ENCODE results near the gene ROPN1L.

The ROPN1L gene

DNA sequence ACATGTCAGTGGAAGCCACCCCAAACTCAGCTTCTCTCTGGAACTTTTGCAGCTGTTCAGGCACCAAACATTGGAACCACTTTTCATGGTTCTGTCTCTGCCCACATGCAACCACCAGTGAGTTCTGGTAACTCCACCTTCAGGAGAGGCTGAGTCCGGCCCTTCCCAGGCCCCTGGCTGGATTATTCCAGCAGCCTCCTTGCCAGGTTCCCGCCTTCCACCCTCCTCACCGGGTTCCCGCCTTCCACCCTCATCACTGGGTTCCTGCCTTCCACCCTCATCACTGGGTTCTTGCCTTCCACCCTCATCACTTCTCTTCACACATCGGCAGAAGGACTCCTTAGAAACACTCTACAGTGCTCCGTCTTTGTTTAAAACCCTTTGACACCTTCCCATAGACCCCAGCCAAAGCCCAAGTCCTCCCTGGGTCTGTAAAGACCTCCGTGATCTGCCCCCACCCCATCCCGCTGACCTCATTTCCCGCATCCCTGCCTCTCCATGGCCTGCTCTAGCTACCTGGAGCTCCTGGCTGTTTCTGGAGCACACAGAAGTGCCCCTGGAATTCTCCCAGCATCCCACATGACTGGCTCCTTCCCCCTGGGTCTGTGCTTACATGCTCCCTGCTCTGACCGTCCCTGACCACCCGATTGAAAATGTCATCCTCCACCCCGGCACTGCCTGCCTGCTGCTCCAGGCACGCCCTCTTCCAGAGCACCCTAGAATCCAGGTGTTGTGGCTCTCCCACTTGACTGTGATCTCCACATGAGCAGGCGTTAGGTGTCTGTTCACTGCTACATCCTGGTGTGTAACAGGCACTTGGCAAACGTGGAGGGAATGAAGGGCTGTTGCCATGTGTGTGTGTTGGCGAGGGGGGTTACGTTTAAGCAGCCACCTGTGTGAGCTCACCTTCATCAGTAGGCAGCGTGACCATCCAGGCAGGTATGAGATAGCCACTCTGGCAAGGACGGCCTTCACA lies 17.7 kb downstream of the ROPN1L start:
- DNase-seq = no peak

DNA sequence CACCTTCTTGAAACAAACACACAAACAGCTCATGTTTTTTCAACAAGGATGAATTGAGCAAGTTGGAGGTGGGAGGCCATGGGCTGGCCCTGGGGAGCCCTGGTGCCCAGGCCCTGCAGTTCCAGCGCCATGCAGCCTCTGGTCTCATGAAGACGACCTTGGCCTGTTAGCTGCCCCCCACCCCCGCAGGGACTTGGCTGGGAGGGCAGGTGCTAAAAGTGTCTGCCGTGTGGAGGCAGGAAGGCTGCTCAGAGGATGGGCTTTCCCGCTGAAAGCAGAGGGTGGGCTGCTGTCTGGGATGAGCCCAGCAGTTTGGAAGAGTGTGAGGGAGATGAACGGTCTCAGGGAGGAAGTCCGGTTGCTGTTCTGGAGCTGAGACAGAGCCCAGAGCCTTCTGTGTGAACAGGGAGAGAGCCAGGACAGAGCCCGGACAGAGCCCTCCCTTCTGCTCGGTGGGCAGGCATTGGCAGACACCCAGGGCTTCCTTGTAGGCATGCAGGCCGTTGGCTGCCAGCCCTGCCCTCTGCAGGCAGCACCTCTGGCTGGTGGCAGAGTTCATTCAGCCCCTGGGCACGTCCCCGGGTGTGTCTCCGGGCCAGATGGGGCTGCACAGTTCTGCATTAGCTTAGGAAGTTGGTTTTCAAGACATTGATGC lies 18.7 kb downstream of the ROPN1L start:
- DNase-seq = no peak

DNA sequence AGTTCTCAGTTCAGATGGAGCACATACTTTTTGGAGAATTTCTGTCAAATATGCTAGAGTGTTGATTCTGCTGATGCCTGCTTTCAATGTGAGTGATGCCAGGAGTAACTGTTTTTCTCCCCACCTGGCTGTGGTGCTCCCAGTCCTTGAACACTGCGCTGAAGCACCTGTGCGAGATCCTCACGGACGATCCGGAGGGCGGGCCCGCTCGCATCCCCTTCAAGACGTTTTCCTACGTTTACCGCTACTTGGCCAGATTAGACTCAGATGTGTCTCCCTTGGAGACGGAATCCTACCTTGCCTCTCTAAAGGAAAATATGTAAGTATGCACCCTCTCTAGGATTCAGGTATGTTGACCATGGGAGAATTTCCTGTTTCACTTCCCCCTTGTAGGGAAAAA lies 19.4 kb downstream of the ROPN1L start:
- DNase-seq = no peak

DNA sequence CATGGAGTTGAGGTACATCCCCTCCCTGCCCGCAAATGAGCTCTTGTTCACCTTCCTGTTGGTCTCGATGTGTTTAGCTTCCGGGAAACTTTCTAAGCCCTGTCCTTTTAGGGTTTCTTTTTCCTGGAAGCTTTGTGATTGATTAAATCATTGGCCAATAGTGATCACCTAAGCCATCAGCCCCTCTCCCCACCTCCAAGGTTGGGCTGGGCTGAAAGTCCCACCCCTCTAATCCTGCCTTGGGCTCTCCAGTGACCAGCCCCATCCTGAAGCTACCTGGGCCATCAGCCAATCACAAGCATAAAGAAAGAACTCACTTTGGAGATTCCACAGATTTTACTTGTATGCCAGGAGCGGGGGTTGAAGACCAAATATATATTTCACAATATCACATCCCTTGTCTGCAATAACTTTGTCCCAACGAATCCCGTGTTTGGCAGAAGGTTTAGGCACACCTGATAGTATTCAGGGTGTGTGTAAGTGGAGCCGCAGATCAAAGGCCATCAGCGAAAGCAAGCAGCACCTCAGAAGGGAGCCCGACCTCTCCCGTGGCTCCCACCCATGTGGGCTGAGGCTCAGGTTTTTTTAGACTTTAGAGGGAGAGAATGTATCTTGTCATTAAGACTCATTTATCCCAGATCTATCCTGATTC lies 20.4 kb downstream of the ROPN1L start:
- no peak for DNase-seq

DNA sequence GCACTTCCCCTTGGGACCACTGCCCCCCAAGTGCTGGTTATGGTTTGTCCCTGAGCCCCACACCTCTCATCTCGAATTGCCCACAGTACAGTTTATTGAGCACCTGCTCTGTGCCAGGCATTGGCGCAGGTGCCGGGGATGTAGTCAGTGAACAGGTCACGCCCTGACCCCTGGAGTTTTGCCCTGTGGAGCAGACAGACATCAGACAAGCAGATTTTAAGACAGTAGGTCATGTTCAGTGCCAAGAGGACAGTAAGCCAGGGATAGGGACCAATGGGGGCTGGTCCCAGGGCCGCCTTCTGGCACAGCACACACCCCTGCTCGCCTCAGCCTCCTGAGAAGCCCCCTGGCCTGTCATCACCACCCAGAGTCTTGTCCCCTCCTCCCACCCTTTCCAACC lies 21.9 kb downstream of the ROPN1L start:
- no peak for DNase-seq

DNA sequence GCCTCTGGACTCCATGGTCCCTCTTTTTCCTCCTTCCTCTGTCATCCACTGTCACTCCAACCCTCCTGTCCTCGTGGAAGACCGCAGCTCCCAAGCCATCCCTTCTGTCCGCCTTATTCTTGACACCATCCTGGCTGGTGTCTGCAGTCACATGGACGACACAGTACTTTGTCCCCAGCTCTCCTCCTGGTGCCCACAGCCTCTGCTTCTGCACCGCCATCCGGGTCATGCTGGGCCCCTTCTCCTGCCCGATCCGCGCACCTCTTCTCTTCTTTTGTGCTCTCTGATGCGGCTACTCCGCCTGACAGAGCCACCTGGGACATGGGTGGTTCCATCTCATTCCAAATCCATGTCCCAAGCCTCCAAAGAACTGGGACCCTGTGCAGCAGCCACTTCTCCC lies 22.5 kb downstream of the ROPN1L start:
- no peak for DNase-seq

DNA sequence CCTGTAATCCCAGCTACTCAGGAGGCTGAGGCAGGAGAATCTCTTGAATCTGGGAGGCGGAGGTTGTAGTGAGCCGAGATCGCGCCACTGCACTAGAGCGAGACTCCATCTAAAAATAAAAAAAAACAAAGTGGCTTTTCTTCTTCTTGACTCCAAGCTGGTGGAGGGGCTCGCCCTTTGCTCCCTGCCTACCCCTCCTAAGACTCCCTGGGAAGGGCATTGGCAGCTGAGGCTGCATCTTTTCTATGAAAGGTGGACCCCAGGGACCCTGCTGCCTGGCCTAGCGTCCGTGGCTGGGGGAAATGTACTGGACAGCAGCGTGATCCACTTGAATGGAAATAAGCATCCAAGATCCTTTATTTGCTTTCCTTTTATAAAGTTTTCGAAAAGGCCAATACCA lies 24.0 kb downstream of the ROPN1L start:
- DNase-seq = no peak

DNA sequence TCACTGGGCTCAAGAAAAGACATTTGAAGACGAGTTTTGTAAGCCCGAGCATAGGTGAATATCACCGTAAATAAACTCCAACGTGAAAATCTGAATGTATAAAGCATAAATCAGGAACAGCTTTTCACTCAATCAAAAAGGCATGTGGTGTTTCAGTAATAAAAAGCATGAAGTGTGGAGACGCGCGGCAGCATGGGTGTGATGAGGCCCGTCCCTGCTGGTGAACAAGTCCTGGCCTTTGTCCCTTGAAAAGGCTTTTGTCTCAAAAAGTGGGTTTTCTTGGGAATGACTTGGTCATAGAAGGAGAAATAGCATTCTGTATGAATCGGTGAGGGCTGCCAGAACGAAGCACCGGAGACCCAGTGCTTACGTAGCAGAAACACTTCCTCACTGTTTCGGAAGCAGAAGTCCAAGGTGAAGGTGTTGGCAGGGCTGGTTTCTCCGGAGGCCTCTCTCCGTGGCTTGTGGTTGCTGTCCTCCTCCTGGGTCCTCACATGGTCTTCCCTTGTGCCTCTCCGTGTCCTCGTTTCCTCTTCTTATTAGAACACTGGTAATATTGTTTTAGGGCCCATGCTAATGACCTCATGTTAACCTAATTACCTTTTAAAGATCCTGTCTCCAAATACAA lies 24.9 kb downstream of the ROPN1L start:
- no peak for DNase-seq

DNA sequence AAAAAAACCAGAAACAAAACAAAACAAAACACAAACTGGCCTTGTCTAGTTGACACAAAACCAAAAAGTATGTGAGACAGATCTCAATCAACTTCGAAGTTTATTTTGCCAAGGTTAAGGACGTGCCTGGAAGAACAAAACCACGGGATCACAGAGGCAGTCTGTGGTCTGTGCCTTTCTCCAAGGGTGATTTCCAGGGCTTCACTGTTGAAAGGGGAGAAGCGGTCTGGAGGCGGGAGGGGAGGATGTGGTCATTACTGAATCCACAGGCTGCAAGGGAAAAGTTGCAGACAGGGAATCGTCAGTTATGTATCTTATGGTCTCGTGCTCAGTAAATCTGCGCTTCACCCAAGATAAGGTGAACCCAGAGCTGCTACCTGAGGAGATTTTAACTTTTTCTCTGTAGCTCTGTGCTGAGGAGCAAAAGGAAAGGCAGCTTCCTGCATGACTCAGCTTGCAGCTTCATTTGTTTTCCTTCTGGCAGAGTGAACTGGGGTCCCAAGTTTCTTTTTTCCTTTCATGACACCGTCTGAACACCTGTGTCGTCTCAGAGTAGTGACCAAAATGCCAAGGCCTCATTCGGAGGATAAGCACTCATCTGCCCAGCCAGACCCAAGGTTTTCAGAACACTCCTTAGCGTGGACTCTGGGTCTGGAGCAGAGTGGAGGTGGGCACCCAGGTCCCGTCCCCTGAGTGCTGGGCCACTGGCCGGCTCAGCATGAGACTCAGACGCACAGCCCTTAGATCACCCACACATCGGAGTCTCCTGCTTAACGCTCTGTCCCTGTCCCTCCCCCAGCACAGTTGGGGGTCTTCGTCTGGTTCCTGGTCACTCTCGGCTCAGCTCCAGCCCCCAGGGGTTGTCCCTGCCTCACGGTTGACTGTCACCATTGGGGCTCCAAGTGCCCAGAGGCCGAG lies 25.9 kb downstream of the ROPN1L start:
- DNase-seq = no peak

DNA sequence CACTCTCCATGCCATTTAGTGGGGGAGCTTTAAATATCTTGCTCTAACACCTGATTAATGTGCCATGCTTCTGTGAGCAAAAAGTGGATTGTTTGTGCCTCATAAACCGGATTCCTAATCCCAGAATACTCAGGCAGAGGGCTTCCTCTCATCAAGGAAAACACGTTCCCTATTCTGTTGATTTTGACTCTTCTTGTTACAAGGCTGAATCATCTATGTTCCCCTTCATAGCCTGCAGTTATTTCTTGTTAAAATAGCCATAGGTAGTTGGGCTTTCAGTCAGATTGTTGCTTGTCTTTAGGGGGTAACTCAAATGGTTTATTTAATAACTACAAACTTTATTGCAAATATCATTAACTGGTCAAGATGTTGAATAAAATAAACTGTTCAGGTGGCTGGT lies 26.6 kb downstream of the ROPN1L start:
- DNase-seq = no peak

DNA sequence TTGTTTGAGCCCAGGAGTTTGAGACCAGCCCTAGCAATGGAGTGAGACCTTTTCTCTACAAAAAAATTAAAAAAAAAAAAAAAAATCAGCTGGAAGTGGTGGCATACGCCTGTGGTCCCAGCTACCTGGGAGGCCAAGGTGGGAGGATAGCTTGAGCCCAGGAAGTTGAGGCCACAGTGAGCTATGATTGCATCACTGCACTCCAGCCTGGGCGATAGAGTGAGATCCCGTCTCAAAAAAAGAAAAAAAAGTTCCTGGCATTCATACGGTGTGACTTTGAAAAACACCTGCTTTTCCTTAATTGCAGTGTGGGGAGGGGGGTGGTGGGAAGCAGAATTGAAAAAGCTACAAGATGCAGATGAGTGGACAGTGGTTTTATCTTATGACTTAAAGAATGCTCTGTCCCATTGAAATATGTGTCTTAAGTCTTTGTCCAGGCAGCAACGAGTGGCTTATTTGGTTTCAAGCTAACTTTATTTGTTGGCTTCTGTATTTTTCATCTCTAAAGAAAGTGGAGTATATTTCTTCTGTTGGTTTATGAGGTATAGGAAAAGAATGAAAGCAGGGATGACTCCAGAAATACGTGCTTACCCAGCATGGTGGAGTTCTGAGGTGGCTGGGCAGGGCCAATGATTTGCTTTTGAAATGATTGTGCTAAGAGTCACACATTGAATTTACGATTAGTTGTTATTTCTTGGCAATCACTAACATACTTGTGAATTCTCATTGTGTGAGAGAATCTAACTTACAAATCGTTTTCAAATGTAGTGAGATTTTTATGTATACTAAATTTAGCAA lies 27.8 kb downstream of the ROPN1L start:
- no peak for DNase-seq

DNA sequence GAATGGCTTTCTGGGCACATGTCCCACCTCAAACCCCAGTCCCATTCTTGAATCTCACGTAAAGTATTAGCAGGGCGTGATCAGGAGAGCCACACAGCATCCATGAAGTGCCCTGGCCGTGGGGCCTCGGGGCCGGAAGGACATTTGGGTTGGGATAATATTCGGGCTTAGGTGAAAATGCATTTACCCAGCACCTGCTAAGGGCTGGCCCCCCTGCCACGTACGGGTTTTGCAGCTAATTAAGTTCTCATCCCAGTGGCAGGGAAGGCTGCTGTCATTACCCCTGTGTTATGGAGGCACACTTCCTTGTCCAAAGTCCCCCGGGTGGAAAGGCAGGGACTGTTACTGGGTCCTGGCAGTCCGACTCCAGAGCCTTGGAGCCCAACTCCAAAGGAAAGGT lies 29.0 kb downstream of the ROPN1L start:
- DNase-seq = no peak

DNA sequence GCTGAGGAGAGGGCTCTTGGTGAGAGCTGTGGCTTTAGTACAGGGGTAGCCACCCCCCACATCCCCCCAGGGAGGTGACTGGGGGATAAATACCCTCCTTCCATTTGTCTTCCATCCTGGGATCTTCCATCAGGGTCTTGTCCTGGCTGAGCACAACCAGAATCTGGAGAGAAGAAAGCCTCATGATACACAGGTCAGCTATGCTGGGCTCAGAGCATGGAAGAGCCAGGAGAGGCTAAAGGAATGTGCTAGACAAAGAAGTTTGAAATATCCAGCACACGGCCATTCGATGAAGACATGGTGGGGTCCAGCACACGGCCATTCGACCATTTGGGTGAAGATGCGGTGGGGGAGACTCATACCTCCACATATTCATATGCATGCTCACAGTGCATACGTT lies 30.0 kb downstream of the ROPN1L start:
- DNase-seq = no peak

DNA sequence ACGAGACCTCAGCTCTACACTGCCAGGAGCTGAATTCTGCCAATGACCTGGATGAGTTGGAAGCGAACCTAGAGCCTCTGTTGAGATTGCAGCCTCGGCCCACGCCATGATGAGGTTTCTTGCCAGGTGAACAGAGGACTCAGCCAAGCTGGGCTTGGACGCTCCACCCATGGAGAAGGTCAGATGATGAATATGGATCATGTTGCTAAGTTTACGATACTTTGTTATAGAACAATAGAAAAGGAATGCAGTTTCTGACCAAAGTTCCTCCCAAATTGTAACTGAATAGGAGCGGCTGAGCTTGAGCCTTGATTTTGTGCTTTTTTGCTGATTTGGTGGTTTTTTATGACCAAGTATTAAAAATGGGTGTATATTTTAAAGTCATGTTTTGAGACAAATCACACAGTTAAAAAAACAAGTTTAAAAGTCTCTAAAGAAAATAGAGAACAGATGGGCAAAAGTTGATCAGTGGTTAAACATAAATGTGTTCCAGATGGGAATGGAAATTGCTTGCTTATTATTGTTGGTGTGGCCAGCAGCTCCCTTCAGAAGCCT lies 32.9 kb downstream of the ROPN1L start:
- DNase-seq = no peak

DNA sequence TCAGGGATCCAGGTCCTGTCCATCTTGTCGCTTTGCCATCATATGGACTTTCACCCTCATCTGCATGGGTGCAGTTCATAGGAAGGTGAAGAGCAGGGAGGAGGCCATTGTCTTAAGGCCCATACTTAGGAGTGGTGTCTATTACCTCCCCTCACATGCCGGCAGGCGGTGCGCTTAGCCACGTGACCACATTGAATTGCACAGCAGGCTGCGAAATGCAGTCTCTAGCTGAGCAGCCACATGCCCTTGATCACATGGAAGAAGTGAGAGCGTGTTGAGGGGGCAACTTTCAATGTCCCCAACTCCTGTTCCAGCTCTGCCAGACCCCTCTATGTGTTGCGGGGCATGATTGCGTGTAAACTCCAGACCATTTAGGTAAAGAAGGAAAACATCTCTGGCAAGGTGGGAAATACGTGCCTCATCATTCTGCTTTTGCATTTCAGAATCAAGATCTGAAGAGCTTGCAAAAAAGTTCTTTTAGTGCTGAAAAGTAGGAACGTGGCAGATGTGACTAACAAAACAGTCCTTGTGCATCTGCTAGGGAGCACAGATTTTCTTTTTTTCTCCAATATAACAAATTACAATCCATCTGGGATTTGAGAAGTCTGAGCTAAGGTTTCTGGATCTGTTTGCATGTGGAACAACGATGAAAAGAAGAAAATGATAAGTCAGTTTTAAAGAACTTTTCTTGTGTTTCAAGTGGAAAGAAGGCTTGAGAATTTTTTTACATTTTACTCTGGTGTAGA lies 34.4 kb downstream of the ROPN1L start:
- no peak for DNase-seq

DNA sequence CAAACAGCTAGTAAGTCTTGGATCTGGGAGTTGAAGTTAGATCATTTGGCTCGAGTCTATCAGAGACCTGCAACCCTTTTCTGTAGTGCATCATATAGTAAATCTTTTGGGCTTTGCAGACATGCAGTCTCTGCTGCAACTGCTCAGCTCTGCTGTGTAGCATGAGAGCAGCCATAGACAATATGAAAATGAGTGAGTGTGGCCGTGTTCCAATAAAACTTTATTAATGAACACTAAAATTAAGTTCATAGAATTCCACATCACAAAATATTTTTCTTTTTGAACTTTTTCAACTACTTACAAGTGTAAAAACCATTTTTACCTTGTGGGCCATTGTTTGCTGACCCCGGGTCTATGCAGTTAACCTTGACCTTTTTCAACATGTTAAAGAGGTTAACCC lies 35.2 kb downstream of the ROPN1L start:
- no peak for DNase-seq

DNA sequence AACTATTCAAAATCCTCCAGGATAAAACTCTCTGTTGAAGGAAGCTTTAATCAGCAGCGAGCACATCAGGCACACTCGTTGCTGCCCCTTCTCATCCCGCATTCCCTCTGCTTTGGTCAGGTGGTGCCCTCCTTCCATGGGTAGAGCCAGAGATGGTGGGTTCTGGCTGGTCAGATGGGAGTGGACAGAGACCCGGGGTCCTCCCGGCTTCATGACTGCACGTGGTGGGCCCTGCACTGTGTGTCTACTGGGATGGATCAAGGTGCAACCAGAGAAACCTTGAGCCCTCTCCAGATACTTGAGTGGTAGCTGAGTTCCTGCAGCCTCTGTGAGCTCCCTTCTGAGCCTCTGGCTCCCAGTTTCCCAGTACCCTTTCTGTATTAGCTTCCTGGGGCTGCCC lies 36.3 kb downstream of the ROPN1L start:
- no peak for DNase-seq

DNA sequence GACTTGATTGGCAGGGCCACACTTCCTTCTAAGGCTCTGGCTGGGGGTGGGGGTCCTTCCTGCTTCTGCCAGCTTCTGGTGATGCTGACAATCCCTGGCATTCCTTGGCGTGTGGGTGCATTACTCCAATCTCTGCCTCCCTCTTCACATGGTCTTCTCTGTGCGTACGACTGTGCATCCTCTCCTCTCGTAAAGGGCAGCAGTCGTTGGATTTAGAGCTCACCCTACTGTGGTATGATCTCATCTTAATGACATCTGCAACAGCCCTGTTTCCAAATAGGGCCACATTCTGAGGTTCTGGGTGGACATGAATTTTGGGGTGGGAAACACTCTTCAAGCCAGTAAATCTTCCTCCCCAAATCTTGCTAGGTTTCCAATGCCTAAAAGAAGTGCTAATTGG lies 36.8 kb downstream of the ROPN1L start:
- no peak for DNase-seq

DNA sequence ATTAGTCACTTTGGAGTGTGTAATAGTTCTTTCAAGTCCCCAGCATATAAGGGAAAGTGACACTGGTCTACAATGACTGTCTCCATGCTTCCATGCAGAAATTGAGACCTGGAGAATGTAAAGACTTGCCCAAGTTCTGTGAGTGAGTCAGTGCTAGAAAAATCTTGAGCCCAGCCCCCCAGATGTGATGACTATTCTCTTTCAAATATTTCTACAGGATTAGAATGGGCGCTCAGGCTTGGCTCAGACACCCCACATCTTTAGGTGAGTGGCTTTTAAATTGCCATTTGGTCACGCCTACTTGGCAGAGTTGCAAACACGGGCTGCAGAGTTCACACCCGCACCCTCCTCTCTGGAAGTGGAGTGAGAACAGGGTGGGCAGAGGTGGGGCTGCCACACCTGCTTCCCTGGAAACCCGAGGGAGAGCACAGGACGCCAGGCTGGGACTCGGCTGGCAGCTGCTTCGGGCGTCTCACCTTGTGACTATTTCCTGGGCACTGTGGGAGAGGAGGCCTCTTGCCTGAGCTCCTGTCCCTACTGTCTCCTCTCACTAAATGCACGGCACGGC lies 37.6 kb downstream of the ROPN1L start:
- no peak for DNase-seq

All from activated CD4-positive, alpha-beta T cell treated with anti-CD3 and anti-CD28 coated beads, Interleukin-2, Interleukin-6, amounts not matched to agents 100 ng/mL and 50 ng/mL, durations not matched to agents 16 hours and 8 hours (primary cell).